Activated CD8-positive, alpha-beta T cell treated with anti-CD3 and anti-CD28 coated beads for 36 hours (primary cell): ENCODE results near the gene KLHL4. TPM values are rescaled to one million over a fixed set of nuclear protein-coding genes. Genes with fewer than 3 reads are reported as not detected.
"Not testable (repeated sequence)": the region's sequence is repeated elsewhere in the genome, so short reads cannot be mapped to it uniquely, and the experiment has no call there.

ENCODE experiments used
- ATAC-seq: fragments of 200-7000 bp; cut with Tn5 transposase; one replicate; pipeline ENCODE4 v1.10.0; 2021; ENCODE audit warnings: mild to moderate bottlenecking, moderate library complexity
- CTCF ChIA-PET: fragments of 350-600 bp; sonication (Branson Sonifier 250); formaldehyde crosslinking; loops from one replicate; lab custom pipeline; 2021; ENCODE audit warnings: antibody characterized with exemption; lab: Charles Lee
- POLR2A ChIA-PET: fragments of 350-600 bp; sonication (Branson Sonifier 250); formaldehyde crosslinking; loops from one replicate; lab custom pipeline; 2021; ENCODE audit warnings: antibody characterized with exemption; lab: Charles Lee
- DNase-seq: peaks from one replicate; pipeline ENCODE4 v3.0.0-alpha.2; 2020
- H3K27ac Mint-ChIP-seq: one replicate; pipeline ENCODE4 v1.8.0; 2021; ENCODE audit warnings: mild to moderate bottlenecking, mixed read lengths
- H3K27me3 Mint-ChIP-seq: one replicate; pipeline ENCODE4 v1.8.0; 2021; ENCODE audit warnings: mixed read lengths
- H3K36me3 Mint-ChIP-seq: one replicate; pipeline ENCODE4 v1.8.0; 2021; ENCODE audit warnings: low read depth, mixed read lengths
- H3K4me1 Mint-ChIP-seq: one replicate; pipeline ENCODE4 v1.8.0; 2021; ENCODE audit warnings: low read depth, mixed read lengths
- H3K4me3 Mint-ChIP-seq: one replicate; pipeline ENCODE4 v1.8.0; 2021; ENCODE audit warnings: mild to moderate bottlenecking, moderate library complexity, mixed read lengths
- H3K9me3 Mint-ChIP-seq: one replicate; pipeline ENCODE4 v1.8.0; 2021; ENCODE audit warnings: mixed read lengths
- intact Hi-C: fragments of 100-400 bp; cut with micrococcal nuclease; formaldehyde crosslinking; loops from one replicate; pipeline ENCODE4 v1.10.0; 2022
- total RNA-seq, 2 experiments: library from RNA; stranded (reverse); gene quantifications; one replicate each; pipeline ENCODE4 v1.2.3, GENCODE V29; 2021
- TF ChIP-seq, protein P1 (sequence below): fragments of 200-600 bp; IDR thresholded peaks from one replicate; pipeline ENCODE4 v1.8.0; 2022; ENCODE audit warnings: antibody characterized with exemption, mild to moderate bottlenecking

KLHL4 gene, protein sequence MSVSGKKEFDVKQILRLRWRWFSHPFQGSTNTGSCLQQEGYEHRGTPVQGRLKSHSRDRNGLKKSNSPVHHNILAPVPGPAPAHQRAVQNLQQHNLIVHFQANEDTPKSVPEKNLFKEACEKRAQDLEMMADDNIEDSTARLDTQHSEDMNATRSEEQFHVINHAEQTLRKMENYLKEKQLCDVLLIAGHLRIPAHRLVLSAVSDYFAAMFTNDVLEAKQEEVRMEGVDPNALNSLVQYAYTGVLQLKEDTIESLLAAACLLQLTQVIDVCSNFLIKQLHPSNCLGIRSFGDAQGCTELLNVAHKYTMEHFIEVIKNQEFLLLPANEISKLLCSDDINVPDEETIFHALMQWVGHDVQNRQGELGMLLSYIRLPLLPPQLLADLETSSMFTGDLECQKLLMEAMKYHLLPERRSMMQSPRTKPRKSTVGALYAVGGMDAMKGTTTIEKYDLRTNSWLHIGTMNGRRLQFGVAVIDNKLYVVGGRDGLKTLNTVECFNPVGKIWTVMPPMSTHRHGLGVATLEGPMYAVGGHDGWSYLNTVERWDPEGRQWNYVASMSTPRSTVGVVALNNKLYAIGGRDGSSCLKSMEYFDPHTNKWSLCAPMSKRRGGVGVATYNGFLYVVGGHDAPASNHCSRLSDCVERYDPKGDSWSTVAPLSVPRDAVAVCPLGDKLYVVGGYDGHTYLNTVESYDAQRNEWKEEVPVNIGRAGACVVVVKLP
- total RNA-seq, result not detected

DNA sequence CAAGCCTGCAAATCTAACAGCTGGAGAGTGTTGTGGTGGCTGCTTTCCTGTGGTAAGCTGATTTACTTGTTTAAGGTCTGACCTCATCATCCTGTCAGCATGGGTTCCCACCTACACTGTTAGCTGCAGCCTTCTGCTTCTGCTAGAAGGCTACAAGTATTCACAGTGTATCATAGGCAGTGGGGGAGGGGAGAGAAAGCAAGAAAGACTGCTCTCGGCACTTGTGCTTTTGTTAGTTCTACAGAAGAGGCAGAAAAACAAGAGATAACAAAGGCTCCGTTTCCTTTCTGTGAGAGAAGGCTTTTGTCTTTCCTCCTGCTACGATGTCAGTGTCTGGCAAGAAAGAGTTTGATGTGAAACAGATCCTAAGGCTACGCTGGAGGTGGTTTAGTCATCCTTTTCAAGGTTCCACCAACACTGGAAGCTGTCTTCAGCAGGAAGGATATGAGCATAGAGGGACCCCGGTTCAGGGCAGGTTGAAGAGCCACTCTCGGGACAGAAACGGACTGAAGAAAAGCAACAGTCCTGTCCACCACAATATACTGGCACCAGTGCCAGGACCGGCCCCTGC is at the start of gene KLHL4:
TSS of gene KLHL4 (plus strand) at position 232 of the 571 bp plus-strand sequence. CDS start at position 324, 92 bp downstream.
- intact Hi-C loops, result no loop called here
- no peak within 1 kb of the TSS for H3K27ac Mint-ChIP-seq
- H3K4me1 Mint-ChIP-seq, result no peaks in the 10 kb centered on the region
- POLR2A ChIA-PET, result no interaction called here
- no peak within 1 kb of the TSS for H3K4me3 Mint-ChIP-seq
- H3K27me3 Mint-ChIP-seq, result no peaks in the 10 kb centered on the region
- H3K9me3 Mint-ChIP-seq, result no peaks in the 10 kb centered on the region
- no peak for DNase-seq
- TF ChIP-seq, protein P1, sequence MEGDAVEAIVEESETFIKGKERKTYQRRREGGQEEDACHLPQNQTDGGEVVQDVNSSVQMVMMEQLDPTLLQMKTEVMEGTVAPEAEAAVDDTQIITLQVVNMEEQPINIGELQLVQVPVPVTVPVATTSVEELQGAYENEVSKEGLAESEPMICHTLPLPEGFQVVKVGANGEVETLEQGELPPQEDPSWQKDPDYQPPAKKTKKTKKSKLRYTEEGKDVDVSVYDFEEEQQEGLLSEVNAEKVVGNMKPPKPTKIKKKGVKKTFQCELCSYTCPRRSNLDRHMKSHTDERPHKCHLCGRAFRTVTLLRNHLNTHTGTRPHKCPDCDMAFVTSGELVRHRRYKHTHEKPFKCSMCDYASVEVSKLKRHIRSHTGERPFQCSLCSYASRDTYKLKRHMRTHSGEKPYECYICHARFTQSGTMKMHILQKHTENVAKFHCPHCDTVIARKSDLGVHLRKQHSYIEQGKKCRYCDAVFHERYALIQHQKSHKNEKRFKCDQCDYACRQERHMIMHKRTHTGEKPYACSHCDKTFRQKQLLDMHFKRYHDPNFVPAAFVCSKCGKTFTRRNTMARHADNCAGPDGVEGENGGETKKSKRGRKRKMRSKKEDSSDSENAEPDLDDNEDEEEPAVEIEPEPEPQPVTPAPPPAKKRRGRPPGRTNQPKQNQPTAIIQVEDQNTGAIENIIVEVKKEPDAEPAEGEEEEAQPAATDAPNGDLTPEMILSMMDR, result no peak
- CTCF ChIA-PET, result no interaction called here
- no peak for ATAC-seq
- no peaks in the 10 kb centered on the region for H3K36me3 Mint-ChIP-seq

DNA sequence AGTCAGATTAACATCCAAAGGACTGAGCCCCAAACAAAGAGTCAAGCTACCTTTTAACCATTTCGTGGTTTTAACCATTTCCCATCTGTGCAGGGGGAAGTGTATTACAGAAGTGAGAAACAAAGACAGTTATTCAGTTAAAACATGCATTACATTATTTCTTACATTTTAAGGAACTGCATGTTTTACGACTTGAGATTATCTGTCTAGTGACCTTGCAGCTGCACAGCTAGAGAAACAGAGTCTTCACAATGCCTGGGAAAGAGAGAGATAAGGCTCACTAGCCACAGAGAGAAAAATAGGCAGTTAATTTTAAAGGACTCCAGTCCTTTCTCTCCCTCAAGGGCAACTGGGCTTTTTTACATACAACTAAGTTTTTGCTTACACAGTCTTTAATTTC is 48.7 kb upstream of the KLHL4 start:
- ChIA-PET CTCF (no interaction called here), POLR2A (no interaction called here)
- intact Hi-C loops, result no loop called here
- Mint-ChIP-seq H3K27ac (no peak overlapping the region), H3K9me3 (peaks cover 4% of the 10 kb centered on the region), H3K36me3 (no peaks in the 10 kb centered on the region), H3K4me1 (no peaks in the 10 kb centered on the region), H3K4me3 (no peak overlapping the region), H3K27me3 (no peaks in the 10 kb centered on the region)
- DNase-seq, result no peak
- TF ChIP-seq, protein P1, result no peak
- ATAC-seq, result no peak

DNA sequence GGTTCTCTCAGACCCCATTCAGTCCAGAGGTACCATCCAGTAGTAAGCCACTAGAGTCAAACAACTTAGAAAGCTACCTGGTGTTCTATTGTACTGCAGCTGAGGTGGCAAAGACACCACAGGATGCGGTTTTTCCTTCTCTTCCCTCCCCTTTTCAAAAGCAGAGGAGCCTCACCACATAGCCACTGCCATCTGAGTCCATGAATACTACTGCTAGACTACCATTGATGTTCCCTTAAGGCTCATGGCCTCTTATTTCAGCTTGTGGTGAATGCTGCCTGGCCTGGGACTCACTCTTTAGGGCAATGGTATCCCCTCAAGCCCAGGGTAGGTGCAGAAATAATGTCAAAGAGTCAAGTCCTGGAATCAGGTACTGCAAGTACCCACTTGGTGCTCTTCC is 41.8 kb upstream of the KLHL4 start:
- TF ChIP-seq, protein P1, result no peak
- Mint-ChIP-seq H3K27ac (no peak overlapping the region), H3K27me3 (no peaks in the 10 kb centered on the region), H3K4me3 (no peak overlapping the region), H3K36me3 (no peaks in the 10 kb centered on the region), H3K4me1 (no peaks in the 10 kb centered on the region), H3K9me3 (no peaks in the 10 kb centered on the region)
- intact Hi-C loops, result no loop called here
- DNase-seq (no peak), ATAC-seq (no peak)
- CTCF ChIA-PET, result no interaction called here
- POLR2A ChIA-PET, result interaction anchor here (0.6 kb wide), 1 partner anchor 1426 kb away, joined by 3 read pairs; no protein-coding TSS in a partner anchor

DNA sequence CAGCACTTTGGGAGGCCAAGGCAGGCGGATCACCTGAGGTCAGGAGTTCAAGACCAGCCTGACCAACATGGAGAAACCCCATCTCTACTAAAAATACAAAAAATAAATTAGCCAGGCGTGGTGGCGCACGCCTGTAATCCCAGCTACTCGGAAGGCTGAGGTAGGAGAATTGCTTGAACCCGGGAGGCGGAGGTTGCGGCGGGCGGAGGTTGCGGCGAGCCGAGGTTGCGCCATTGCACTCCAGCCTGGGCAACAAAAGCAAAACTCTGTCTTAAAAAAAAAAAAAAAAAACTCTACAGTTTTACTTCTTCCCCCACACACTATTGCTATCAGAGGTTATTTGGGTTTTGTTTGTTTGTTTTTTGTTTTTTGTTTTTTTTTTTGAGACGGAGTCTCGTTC is 38.9 kb upstream of the KLHL4 start:
- H3K27me3 Mint-ChIP-seq, ATAC-seq, H3K4me1 Mint-ChIP-seq, POLR2A ChIA-PET, H3K27ac Mint-ChIP-seq, intact Hi-C loops, H3K9me3 Mint-ChIP-seq, CTCF ChIA-PET, DNase-seq, H3K36me3 Mint-ChIP-seq, H3K4me3 Mint-ChIP-seq: not testable (repeated sequence)

DNA sequence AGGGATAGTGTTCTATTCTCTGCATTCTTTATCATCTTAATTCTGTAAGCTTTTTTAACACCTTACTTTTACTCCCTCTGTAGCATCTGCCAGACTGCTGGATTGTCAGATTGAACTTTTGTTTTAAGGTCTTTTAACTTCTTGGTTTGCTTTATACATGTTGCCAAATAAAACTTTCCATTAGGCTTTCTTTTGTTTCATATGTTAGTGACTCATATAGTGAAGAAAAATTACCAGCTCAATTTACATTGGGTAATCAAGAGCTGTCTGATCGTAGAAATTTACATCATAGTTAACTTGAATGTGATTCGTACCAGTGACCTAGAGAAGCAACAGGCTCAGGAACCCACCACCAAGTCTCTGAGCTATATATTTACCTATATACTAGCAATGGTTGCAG is 28.5 kb upstream of the KLHL4 start:
- no peak overlapping the region for H3K4me3 Mint-ChIP-seq
- H3K9me3 Mint-ChIP-seq, result no peaks in the 10 kb centered on the region
- no peaks in the 10 kb centered on the region for H3K36me3 Mint-ChIP-seq
- H3K27me3 Mint-ChIP-seq, result no peaks in the 10 kb centered on the region
- TF ChIP-seq, protein P1, result no peak
- ATAC-seq, result no peak
- DNase-seq, result no peak
- no peaks in the 10 kb centered on the region for H3K4me1 Mint-ChIP-seq
- intact Hi-C loops, result no loop called here
- H3K27ac Mint-ChIP-seq, result no peak overlapping the region
- CTCF ChIA-PET, result no interaction called here
- POLR2A ChIA-PET, result no interaction called here
